GM12891 (cell line): ENCODE measurements around the gene FALEC.

Experiments
- POLR2A ChIP-seq: IDR thresholded peaks from 2 replicates; pipeline ENCODE4 v1.6.1; 2011; ENCODE audit warnings: low read depth, low read length, control low read depth
- POLR2AphosphoS5 ChIP-seq: IDR thresholded peaks from 2 replicates; pipeline ENCODE4 v1.6.1; 2011; ENCODE audit warnings: low read depth, low read length, control low read depth
- POU2F2 ChIP-seq: IDR thresholded peaks from 2 replicates; pipeline ENCODE4 v1.6.1; 2011; ENCODE audit warnings: low read depth, mild to moderate bottlenecking, control low read depth, low read length, moderate library complexity
- SPI1 ChIP-seq: IDR thresholded peaks from 2 replicates; pipeline ENCODE4 v1.6.1; 2011; ENCODE audit warnings: low read depth, low read length, control low read depth
- TAF1 ChIP-seq: IDR thresholded peaks from 2 replicates; pipeline ENCODE4 v1.6.1; 2011; ENCODE audit warnings: low read depth, low read length, control low read depth

DNA sequence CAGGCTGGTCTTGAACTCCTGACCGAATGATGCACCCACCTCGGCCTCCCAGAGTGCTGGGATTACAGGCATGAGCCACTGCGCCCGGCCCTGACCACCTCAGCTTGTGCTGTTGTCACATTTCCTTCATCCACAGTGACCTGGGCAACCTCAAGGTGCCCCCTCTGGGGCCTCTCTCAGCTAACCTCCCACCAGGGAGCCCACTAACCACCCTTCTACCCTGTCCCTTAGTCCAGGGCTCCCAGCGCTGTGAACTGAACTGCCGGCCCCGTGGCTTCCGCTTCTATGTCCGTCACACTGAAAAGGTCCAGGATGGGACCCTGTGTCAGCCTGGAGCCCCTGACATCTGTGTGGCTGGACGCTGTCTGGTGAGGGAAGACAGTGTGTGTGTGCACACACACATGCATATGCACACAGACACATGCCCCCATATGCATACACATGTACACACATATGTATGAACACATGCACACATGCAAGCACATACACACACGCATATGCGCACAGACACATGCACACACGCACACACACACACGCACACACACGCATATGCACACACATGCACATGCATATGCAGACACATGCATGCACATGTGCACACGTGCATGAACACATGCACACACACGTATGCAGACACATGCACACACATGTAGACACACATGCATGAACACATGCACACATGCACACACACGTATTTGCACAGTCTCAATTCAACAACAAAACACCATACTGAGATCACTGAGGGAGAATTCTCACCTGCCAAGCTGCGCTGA, 39.8 kb downstream of the FALEC start:
- TF ChIP-seq POLR2AphosphoS5 = no peak
- TF ChIP-seq POLR2A = no peak
- no peak for TF ChIP-seq SPI1
- TF ChIP-seq POU2F2 = no peak
- no peak for TF ChIP-seq TAF1
